ENCODE results near the gene NTMT1. TPM values are rescaled to one million over a fixed set of nuclear protein-coding genes. Genes with fewer than 3 reads are reported as not detected.

Gene NTMT1
- total RNA-seq, 1 experiment from 2014 or later: 50.2 TPM

- Histone ChIP-seq H3K79me2 (ENCODE audit: low read length) (no peaks in the 10 kb centered on the region), H3K9me3 (ENCODE audit: low read length) (no peaks in the 10 kb centered on the region), H3K27me3 (ENCODE audit: low read length) (no peaks in the 10 kb centered on the region), H3K27ac (ENCODE audit: low read length) (no peak overlapping the region), H4K20me1 (ENCODE audit: low read length) (no peaks in the 10 kb centered on the region), H3F3A (ENCODE audit: low read length, unreplicated experiment) (no peaks in the 10 kb centered on the region), H3K4me1 (ENCODE audit: insufficient read depth, low read length) (no peaks in the 10 kb centered on the region), H3K4me3 (ENCODE audit: low read length) (no peak overlapping the region), H2AFZ (ENCODE audit: low read length) (no peak overlapping the region), H3K9me2 (replicated peaks; ENCODE audit: low read length) (no peaks in the 10 kb centered on the region), H3K36me3 (ENCODE audit: low read depth, low read length) (no peaks in the 10 kb centered on the region), H3K9ac (ENCODE audit: low read length) (no peak overlapping the region), H3K4me2 (ENCODE audit: low read length) (no peak overlapping the region)
- ChIA-PET POLR2A (ENCODE audit: unreplicated experiment) (no interaction called here), CTCF (no interaction called here)
- ATAC-seq: no peak
- no peak for DNase-seq
- TF ChIP-seq CTCF (conservative IDR thresholded peaks at IDR 0.05; ENCODE audit: low read depth, low read length): no peak
- TF ChIP-seq EZH2 (IDR thresholded peaks at IDR 0.05; ENCODE audit: low read length, unreplicated experiment): no peak
- TF ChIP-seq EZH2phosphoT487 (IDR thresholded peaks at IDR 0.05; ENCODE audit: borderline replicate concordance, low read length): no peak
- intact Hi-C loops (cut with micrococcal nuclease): no loop called here
- BruUV-seq (replicated peaks): no TSS peak
These were observed 43.1 kb upstream of the NTMT1 start for GRCh38 chr9:129582855-129583254.

DNA sequence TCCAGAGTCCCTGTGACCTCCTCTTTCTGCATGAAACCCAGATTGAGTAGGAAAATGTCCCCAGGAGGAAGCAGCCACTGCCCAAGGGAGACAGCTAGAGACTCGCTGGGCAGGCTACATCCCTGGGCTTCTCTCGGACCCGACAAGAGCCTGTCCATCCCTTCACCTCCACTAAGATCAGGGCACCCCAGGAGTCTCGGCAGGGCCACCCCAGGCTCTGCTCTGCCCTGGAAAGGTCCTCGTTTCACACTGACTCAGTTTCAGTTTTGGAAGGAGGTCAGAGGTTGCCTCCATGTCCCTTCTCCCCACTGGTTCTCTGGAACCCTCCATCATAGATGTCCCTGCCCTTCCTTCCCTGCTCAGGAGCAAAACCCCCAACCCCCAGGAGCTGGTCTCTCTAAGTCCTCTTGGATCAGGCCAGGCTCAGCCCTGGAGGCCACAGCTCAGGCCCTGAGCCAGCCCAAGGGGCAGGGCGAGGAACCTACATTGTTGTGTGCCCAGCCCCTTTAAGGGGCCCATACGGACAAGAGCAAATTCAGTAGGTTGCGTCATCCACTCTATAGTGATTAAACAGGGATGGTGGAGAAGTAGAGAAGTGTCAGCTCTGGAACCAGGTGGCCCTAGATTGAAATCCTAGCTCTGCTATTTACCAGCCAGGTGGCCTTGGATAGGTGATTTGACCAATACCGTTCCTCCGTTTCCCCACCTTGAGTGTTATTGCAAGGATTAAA is 42.5 kb upstream of the NTMT1 start:
- Histone ChIP-seq H3K27ac (ENCODE audit: low read length) (no peak overlapping the region), H2AFZ (ENCODE audit: low read length) (no peak overlapping the region)

More for the DNA sequence above, 42.5 kb upstream of the NTMT1 start:
- no peak overlapping the region for H3K9ac ChIP-seq (ENCODE audit: low read length)
- POLR2A ChIA-PET (ENCODE audit: unreplicated experiment): no interaction called here
- intact Hi-C loops (cut with micrococcal nuclease): no loop called here
- no peak overlapping the region for H3K4me3 ChIP-seq (ENCODE audit: low read length)
- DNase-seq (no peak), ATAC-seq (no peak)
- H3F3A ChIP-seq (ENCODE audit: low read length, unreplicated experiment): no peaks in the 10 kb centered on the region
- H3K9me3 ChIP-seq (ENCODE audit: low read length): no peaks in the 10 kb centered on the region
- CTCF ChIA-PET: no interaction called here
- H3K79me2 ChIP-seq (ENCODE audit: low read length): no peaks in the 10 kb centered on the region
- H4K20me1 ChIP-seq (ENCODE audit: low read length): no peaks in the 10 kb centered on the region
- TF ChIP-seq EZH2 (IDR thresholded peaks at IDR 0.05; ENCODE audit: low read length, unreplicated experiment) (no peak), EZH2phosphoT487 (IDR thresholded peaks at IDR 0.05; ENCODE audit: borderline replicate concordance, low read length) (no peak), CTCF (conservative IDR thresholded peaks at IDR 0.05; ENCODE audit: low read depth, low read length) (no peak)
- no peaks in the 10 kb centered on the region for H3K9me2 ChIP-seq (replicated peaks; ENCODE audit: low read length)
- H3K4me2 ChIP-seq (ENCODE audit: low read length): no peak overlapping the region
- H3K27me3 ChIP-seq (ENCODE audit: low read length): no peaks in the 10 kb centered on the region
- H3K4me1 ChIP-seq (ENCODE audit: insufficient read depth, low read length): no peaks in the 10 kb centered on the region
- H3K36me3 ChIP-seq (ENCODE audit: low read depth, low read length): no peaks in the 10 kb centered on the region
- no TSS peak for BruUV-seq (replicated peaks)

All from PC-3 (cell line).